SK-N-SH treated with all-trans-retinoic acid at 6 μM for 48 hours (cell line): ENCODE results near the gene NEK7.
"Not testable (repeated sequence)": the region's sequence is repeated elsewhere in the genome, so short reads cannot be mapped to it uniquely, and the experiment has no call there.

ENCODE experiments used
- ATAC-seq: fragments of 200-7000 bp; cut with Tn5 transposase; 3 replicates; pipeline ENCODE4 v1.9.1; 2020; ENCODE audit warnings: mild to moderate bottlenecking, moderate library complexity
- ARNTL ChIP-seq: fragments of 450-650 bp; formaldehyde crosslinking; IDR thresholded peaks from 2 replicates; pipeline ENCODE4 v1.5.0; 2020; ENCODE audit warnings: low read depth, mild to moderate bottlenecking, moderate library complexity, borderline replicate concordance
- BACH2 ChIP-seq: fragments of 250-450 bp; sonication (Bioruptor Pico); IDR thresholded peaks from 2 replicates; pipeline ENCODE4 v1.9.0; 2021; ENCODE audit warnings: mild to moderate bottlenecking, borderline replicate concordance
- CSDC2 ChIP-seq: fragments of 250-450 bp; sonication (Bioruptor Pico); IDR thresholded peaks from 2 replicates; pipeline ENCODE4 v1.5.0; 2020; ENCODE audit warnings: mild to moderate bottlenecking, moderate library complexity
- ESRRG ChIP-seq: fragments of 250-450 bp; sonication (Bioruptor Pico); IDR thresholded peaks from 2 replicates; pipeline ENCODE4 v1.6.1; 2021; ENCODE audit warnings: mild to moderate bottlenecking
- GLIS3 ChIP-seq: fragments of 250-450 bp; sonication (Bioruptor Pico); IDR thresholded peaks from 2 replicates; pipeline ENCODE4 v1.5.0; 2020; ENCODE audit warnings: mild to moderate bottlenecking, moderate library complexity
- ISL1 ChIP-seq: fragments of 250-450 bp; sonication (Bioruptor Pico); IDR thresholded peaks from 2 replicates; pipeline ENCODE4 v2.1.2; 2022; ENCODE audit warnings: mild to moderate bottlenecking, moderate library complexity
- OSR1 ChIP-seq: fragments of 250-450 bp; sonication (Bioruptor Pico); IDR thresholded peaks from 2 replicates; pipeline ENCODE4 v1.8.0; 2022; ENCODE audit warnings: moderate library complexity, mild to moderate bottlenecking, inconsistent platforms
- SNAI2 ChIP-seq: fragments of 250-450 bp; sonication (Bioruptor Pico); IDR thresholded peaks from 2 replicates; pipeline ENCODE4 v1.5.0; 2020; ENCODE audit warnings: mild to moderate bottlenecking, moderate library complexity
- TCF4 ChIP-seq: fragments of 250-450 bp; sonication (Bioruptor Pico); IDR thresholded peaks from 2 replicates; pipeline ENCODE4 v1.8.0; 2021; ENCODE audit warnings: mild to moderate bottlenecking, moderate library complexity, borderline replicate concordance
- TOX ChIP-seq: fragments of 250-450 bp; sonication (Bioruptor Pico); IDR thresholded peaks from 2 replicates; pipeline ENCODE4 v1.8.0; 2021; ENCODE audit warnings: mild to moderate bottlenecking, moderate library complexity, borderline replicate concordance
- ZFP30 ChIP-seq: fragments of 450-650 bp; formaldehyde crosslinking; IDR thresholded peaks from 2 replicates; pipeline ENCODE4 v1.5.0; 2022; ENCODE audit warnings: mild to moderate bottlenecking, moderate library complexity
- ZNF565 ChIP-seq: fragments of 450-650 bp; formaldehyde crosslinking; conservative IDR thresholded peaks from 2 replicates; pipeline ENCODE4 v1.5.0; 2020; ENCODE audit warnings: low read depth, mild to moderate bottlenecking, moderate library complexity
- ZNF70 ChIP-seq: fragments of 450-650 bp; formaldehyde crosslinking; IDR thresholded peaks from 2 replicates; pipeline ENCODE4 v1.5.0; 2020; ENCODE audit warnings: mild to moderate bottlenecking, moderate library complexity
- ZNF8 ChIP-seq: fragments of 450-650 bp; formaldehyde crosslinking; IDR thresholded peaks from 2 replicates; pipeline ENCODE4 v1.5.0; 2020; ENCODE audit warnings: mild to moderate bottlenecking, moderate library complexity
- TF ChIP-seq, protein P1 (sequence below): fragments of 250-450 bp; sonication (Bioruptor Pico); IDR thresholded peaks from 2 replicates; pipeline ENCODE4 v1.5.0; 2020; ENCODE audit warnings: mild to moderate bottlenecking, moderate library complexity
- TF ChIP-seq, protein P2 (sequence below): fragments of 250-450 bp; sonication (Bioruptor Pico); IDR thresholded peaks from 2 replicates; pipeline ENCODE4 v1.5.1; 2021; ENCODE audit warnings: mild to moderate bottlenecking, moderate library complexity
- TF ChIP-seq, protein P3 (sequence below): fragments of 250-450 bp; sonication (Bioruptor Pico); IDR thresholded peaks from 2 replicates; pipeline ENCODE4 v1.8.0; 2021; ENCODE audit warnings: low read depth, mild to moderate bottlenecking, moderate library complexity, borderline replicate concordance
- TF ChIP-seq, protein P4 (sequence below): fragments of 250-450 bp; sonication (Bioruptor Pico); IDR thresholded peaks from 2 replicates; pipeline ENCODE4 v1.8.0; 2020; ENCODE audit warnings: mild to moderate bottlenecking, moderate library complexity, borderline replicate concordance
- TF ChIP-seq, protein P5 (sequence below): fragments of 250-450 bp; sonication (Bioruptor Pico); IDR thresholded peaks from 2 replicates; pipeline ENCODE4 v1.5.1; 2020; ENCODE audit warnings: low read depth, mild to moderate bottlenecking, moderate library complexity

Gene NEK7

DNA sequence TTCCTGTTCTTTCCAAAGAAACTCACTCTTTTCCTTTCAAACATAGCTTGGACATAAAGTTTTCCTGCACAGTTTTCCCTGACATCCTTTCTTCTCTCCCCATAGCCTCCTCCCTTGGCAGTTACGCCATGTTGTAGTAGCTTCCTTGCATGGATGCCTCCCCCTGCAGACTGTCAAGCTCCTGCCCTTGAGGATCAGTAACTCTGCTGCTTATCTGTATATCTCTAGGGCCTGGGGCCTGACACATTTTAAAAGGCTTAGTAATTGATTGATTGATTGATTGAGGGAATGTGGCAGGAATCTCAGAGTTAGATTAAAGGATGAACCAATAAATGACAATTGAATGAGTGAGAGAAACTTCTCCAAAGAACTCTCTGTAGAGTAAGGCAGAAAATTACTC lies 143.7 kb downstream of the NEK7 start (continued):
- TF ChIP-seq SNAI2 (CRISPR knock-in tag): no peak
- TF ChIP-seq OSR1 (CRISPR knock-in tag): no peak
- TF ChIP-seq ESRRG (CRISPR knock-in tag): no peak

DNA sequence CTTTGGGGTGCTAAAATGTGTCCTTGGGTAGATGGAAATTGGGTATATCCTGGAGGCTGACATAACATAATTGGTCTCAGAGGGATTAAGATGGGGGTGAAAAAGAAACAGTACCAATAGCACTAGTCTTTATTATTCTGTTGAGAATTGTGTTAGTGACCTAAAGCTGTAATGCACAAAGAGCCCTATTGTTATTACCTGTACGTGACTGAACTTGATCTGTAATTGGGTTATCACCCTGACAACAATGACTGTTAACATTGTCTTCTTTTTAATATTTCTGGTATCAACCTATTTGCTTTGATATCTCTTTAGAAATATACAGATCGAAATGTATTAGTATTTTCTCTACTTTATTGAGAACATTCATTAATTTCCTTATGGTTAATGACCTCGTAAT lies 147.6 kb downstream of the NEK7 start:
- no peak; the same call in 2 of the 3 replicates for ATAC-seq
- TF ChIP-seq CSDC2 (CRISPR knock-in tag) (no peak), GLIS3 (CRISPR knock-in tag) (no peak), BACH2 (CRISPR knock-in tag) (no peak), TCF4 (CRISPR knock-in tag) (no peak), SNAI2 (CRISPR knock-in tag) (no peak), ZNF565 (CRISPR knock-in tag) (no peak), OSR1 (CRISPR knock-in tag) (no peak), ZNF8 (no peak), ARNTL (CRISPR knock-in tag) (no peak)
- TF ChIP-seq, protein P1, sequence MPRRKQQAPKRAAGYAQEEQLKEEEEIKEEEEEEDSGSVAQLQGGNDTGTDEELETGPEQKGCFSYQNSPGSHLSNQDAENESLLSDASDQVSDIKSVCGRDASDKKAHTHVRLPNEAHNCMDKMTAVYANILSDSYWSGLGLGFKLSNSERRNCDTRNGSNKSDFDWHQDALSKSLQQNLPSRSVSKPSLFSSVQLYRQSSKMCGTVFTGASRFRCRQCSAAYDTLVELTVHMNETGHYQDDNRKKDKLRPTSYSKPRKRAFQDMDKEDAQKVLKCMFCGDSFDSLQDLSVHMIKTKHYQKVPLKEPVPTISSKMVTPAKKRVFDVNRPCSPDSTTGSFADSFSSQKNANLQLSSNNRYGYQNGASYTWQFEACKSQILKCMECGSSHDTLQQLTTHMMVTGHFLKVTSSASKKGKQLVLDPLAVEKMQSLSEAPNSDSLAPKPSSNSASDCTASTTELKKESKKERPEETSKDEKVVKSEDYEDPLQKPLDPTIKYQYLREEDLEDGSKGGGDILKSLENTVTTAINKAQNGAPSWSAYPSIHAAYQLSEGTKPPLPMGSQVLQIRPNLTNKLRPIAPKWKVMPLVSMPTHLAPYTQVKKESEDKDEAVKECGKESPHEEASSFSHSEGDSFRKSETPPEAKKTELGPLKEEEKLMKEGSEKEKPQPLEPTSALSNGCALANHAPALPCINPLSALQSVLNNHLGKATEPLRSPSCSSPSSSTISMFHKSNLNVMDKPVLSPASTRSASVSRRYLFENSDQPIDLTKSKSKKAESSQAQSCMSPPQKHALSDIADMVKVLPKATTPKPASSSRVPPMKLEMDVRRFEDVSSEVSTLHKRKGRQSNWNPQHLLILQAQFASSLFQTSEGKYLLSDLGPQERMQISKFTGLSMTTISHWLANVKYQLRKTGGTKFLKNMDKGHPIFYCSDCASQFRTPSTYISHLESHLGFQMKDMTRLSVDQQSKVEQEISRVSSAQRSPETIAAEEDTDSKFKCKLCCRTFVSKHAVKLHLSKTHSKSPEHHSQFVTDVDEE (CRISPR knock-in tag): no peak
- TF ChIP-seq, protein P2, sequence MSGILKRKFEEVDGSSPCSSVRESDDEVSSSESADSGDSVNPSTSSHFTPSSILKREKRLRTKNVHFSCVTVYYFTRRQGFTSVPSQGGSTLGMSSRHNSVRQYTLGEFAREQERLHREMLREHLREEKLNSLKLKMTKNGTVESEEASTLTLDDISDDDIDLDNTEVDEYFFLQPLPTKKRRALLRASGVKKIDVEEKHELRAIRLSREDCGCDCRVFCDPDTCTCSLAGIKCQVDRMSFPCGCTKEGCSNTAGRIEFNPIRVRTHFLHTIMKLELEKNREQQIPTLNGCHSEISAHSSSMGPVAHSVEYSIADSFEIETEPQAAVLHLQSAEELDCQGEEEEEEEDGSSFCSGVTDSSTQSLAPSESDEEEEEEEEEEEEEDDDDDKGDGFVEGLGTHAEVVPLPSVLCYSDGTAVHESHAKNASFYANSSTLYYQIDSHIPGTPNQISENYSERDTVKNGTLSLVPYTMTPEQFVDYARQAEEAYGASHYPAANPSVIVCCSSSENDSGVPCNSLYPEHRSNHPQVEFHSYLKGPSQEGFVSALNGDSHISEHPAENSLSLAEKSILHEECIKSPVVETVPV (CRISPR knock-in tag): no peak
- TF ChIP-seq, protein P3, sequence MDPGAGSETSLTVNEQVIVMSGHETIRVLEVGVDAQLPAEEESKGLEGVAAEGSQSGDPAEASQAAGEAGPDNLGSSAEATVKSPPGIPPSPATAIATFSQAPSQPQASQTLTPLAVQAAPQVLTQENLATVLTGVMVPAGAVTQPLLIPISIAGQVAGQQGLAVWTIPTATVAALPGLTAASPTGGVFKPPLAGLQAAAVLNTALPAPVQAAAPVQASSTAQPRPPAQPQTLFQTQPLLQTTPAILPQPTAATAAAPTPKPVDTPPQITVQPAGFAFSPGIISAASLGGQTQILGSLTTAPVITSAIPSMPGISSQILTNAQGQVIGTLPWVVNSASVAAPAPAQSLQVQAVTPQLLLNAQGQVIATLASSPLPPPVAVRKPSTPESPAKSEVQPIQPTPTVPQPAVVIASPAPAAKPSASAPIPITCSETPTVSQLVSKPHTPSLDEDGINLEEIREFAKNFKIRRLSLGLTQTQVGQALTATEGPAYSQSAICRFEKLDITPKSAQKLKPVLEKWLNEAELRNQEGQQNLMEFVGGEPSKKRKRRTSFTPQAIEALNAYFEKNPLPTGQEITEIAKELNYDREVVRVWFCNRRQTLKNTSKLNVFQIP: no peak
- TF ChIP-seq, protein P4, sequence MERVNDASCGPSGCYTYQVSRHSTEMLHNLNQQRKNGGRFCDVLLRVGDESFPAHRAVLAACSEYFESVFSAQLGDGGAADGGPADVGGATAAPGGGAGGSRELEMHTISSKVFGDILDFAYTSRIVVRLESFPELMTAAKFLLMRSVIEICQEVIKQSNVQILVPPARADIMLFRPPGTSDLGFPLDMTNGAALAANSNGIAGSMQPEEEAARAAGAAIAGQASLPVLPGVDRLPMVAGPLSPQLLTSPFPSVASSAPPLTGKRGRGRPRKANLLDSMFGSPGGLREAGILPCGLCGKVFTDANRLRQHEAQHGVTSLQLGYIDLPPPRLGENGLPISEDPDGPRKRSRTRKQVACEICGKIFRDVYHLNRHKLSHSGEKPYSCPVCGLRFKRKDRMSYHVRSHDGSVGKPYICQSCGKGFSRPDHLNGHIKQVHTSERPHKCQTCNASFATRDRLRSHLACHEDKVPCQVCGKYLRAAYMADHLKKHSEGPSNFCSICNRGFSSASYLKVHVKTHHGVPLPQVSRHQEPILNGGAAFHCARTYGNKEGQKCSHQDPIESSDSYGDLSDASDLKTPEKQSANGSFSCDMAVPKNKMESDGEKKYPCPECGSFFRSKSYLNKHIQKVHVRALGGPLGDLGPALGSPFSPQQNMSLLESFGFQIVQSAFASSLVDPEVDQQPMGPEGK (CRISPR knock-in tag): no peak
- TF ChIP-seq, all 23 proteins: peak for 0

DNA sequence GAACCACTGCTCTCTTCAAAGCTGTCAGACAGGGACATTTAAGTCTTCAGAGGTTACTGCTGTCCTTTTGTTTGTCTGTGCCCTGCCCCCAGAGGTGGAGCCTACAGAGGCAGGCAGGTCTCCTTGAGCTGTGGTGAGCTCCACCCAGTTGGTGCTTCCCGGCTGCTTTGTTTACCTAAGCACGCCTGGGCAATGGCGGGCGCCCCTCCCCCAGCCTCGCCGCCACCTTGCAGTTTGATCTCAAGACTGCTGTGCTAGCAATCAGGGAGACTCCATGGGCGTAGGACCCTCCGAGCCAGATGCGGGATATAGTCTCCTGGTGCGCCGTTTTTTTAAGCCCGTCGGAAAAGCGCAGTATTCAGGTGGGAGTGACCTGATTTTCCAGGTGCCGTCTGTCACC lies 158.0 kb downstream of the NEK7 start:
- ATAC-seq: not testable (repeated sequence)

DNA sequence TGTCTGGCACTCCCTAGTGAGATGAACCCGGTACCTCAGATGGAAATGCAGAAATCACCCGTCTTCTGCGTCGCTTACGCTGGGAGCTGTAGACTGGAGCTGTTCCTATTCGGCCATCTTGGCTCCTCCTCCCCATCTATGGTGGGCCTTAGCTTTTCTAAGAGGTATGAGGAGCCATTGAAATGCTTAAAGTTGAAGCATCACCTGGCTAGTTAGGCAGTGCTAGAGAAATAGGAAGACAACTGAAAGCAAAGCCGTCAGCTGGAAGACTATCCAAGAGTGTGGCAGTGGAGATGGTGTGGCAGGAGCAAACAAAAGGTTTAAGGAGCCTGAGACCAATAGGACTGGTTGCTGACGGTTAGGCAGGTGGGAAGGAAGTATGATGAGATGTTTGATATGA lies 158.5 kb downstream of the NEK7 start:
- peak; percentile 48 for ATAC-seq

DNA sequence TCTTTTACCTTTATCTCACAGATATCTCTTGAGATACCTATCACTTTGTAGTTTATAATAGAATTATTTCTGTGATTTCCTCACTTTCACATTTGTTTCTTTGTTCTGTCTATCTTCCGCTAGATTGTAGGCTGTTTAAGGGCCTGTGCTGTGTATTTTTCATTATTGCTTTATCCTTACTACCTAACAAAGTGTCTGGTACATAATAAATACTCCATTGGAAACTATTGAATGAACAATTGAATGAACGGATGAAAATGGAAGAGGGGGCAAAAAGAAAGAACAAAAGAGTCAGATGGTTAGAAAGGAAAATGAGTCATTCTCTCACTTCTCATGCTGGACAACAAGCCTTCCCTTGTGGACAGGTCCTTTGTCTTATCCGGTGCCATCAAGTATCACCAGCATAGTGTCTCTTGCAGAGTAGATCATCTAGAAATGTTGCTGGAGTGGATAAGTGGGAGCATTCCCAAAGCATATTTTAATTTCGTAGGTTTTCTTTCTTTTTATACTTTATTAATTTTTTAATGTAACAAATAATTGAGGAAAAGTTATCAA lies 159.8 kb downstream of the NEK7 start:
- ATAC-seq: peak; percentile 28; the same call in 1 of the 3 replicates
- TF ChIP-seq GLIS3 (CRISPR knock-in tag): no peak
- no peak for TF ChIP-seq ISL1
- TF ChIP-seq ZNF8: no peak
- no peak for TF ChIP-seq TOX
- TF ChIP-seq, protein P1 (CRISPR knock-in tag): no peak
- TF ChIP-seq, protein P2 (CRISPR knock-in tag): no peak
- TF ChIP-seq, protein P5, sequence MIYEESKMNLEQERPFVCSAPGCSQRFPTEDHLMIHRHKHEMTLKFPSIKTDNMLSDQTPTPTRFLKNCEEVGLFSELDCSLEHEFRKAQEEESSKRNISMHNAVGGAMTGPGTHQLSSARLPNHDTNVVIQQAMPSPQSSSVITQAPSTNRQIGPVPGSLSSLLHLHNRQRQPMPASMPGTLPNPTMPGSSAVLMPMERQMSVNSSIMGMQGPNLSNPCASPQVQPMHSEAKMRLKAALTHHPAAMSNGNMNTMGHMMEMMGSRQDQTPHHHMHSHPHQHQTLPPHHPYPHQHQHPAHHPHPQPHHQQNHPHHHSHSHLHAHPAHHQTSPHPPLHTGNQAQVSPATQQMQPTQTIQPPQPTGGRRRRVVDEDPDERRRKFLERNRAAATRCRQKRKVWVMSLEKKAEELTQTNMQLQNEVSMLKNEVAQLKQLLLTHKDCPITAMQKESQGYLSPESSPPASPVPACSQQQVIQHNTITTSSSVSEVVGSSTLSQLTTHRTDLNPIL (CRISPR knock-in tag): no peak
- TF ChIP-seq ZFP30 (CRISPR knock-in tag): no peak
- no peak for TF ChIP-seq ZNF565 (CRISPR knock-in tag)
- no peak for TF ChIP-seq ZNF70
- no peak for TF ChIP-seq CSDC2 (CRISPR knock-in tag)
- TF ChIP-seq TCF4 (CRISPR knock-in tag): no peak
